Ammon's horn (tissue), 1 donor: ENCODE results near the gene LPIN1.

Experiments used
- DNase-seq: peaks from one replicate; pipeline ENCODE4 v3.0.0-alpha.2; 2016; ENCODE audit warnings: low spot score

The LPIN1 gene

GRCh38 chr2:11784747-11785610 is 38.5 kb downstream of the LPIN1 start:
- DNase-seq, result peak; percentile 30

- no peak for DNase-seq
Observed at GRCh38 chr2:11785611-11785940, 39.1 kb downstream of the LPIN1 start.

GRCh38 chr2:11786191-11786590 is 39.8 kb downstream of the LPIN1 start:
- DNase-seq, result no peak

GRCh38 chr2:11786592-11786991 is 40.2 kb downstream of the LPIN1 start:
- no peak for DNase-seq

- no peak for DNase-seq
Observed at GRCh38 chr2:11787991-11788390, 41.6 kb downstream of the LPIN1 start.

- DNase-seq, result no peak
Observed at GRCh38 chr2:11788461-11789124, 42.2 kb downstream of the LPIN1 start.

GRCh38 chr2:11789243-11789642 is 42.8 kb downstream of the LPIN1 start:
- no peak for DNase-seq

- no peak for DNase-seq
Observed at GRCh38 chr2:11790228-11790627, 43.8 kb downstream of the LPIN1 start.

GRCh38 chr2:11795590-11795989 is 49.2 kb downstream of the LPIN1 start:
- no peak for DNase-seq

GRCh38 chr2:11796190-11797171 is 50.0 kb downstream of the LPIN1 start:
- DNase-seq, result no peak

GRCh38 chr2:11797846-11798245 is 51.4 kb downstream of the LPIN1 start:
- no peak for DNase-seq

GRCh38 chr2:11798701-11799435 is 52.4 kb downstream of the LPIN1 start:
- peak; percentile 34 for DNase-seq

GRCh38 chr2:11799826-11800225 is 53.4 kb downstream of the LPIN1 start:
- no peak for DNase-seq

- peak; percentile 64 for DNase-seq
Observed at GRCh38 chr2:11802782-11803191, 56.4 kb downstream of the LPIN1 start.

- DNase-seq, result no peak
Observed at GRCh38 chr2:11805024-11805423, 58.6 kb downstream of the LPIN1 start.

GRCh38 chr2:11805920-11806319 is 59.5 kb downstream of the LPIN1 start:
- DNase-seq, result no peak

GRCh38 chr2:11807156-11808015 is 61.0 kb downstream of the LPIN1 start:
- DNase-seq, result no peak

GRCh38 chr2:11808016-11808400 is 61.6 kb downstream of the LPIN1 start:
- DNase-seq, result no peak

- no peak for DNase-seq
Observed at GRCh38 chr2:11809586-11810236, 63.3 kb downstream of the LPIN1 start.
